ENCODE measurements around the gene APOL1. TPM values are rescaled to one million over a fixed set of nuclear protein-coding genes. Genes with fewer than 3 reads are reported as not detected.

The APOL1 gene
- total and polyA plus RNA-seq, 2 donors (not counting 1 experiment from before 2014, with no cell fraction given), result 40.0 to 80.3 TPM

DNA sequence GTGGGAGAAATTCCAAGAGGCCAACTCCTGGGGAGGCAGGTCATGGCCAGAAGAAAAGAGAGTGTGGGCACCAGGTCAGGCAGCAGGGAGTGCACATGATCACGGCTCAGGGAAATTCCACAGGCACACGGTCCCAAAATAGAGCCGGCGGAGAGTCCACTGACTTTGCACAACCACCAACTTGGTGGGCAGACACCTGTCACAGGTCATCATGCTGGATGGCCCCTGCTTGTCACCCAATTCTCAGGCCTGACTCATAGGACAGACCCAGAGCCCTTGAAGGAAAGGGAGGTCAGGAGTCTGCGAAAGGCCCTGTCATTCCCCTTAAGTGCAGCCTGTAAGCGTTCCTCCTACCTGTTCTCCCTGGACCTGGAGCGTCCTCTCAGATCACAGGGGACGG is 29.4 kb upstream of the APOL1 start:
- no peaks in the 10 kb centered on the region for H3K9me3 ChIP-seq (ENCODE audit: control insufficient read depth, insufficient read depth, low read depth, low read length)
- H3K4me1 ChIP-seq (ENCODE audit: control insufficient read depth, extremely low read depth, insufficient read depth, low read length), result no peaks in the 10 kb centered on the region
- H2AFZ ChIP-seq (ENCODE audit: low read length), result no peak overlapping the region
- no peaks in the 10 kb centered on the region for H4K20me1 ChIP-seq (ENCODE audit: control insufficient read depth, extremely low read depth, insufficient read depth, low read length)
- H3K27ac ChIP-seq (ENCODE audit: insufficient read depth, low read length), result no peak overlapping the region
- TF ChIP-seq EZH2 (IDR thresholded peaks at IDR 0.05; ENCODE audit: low read length, missing control alignments), result no peak
- TF ChIP-seq, protein P1, sequence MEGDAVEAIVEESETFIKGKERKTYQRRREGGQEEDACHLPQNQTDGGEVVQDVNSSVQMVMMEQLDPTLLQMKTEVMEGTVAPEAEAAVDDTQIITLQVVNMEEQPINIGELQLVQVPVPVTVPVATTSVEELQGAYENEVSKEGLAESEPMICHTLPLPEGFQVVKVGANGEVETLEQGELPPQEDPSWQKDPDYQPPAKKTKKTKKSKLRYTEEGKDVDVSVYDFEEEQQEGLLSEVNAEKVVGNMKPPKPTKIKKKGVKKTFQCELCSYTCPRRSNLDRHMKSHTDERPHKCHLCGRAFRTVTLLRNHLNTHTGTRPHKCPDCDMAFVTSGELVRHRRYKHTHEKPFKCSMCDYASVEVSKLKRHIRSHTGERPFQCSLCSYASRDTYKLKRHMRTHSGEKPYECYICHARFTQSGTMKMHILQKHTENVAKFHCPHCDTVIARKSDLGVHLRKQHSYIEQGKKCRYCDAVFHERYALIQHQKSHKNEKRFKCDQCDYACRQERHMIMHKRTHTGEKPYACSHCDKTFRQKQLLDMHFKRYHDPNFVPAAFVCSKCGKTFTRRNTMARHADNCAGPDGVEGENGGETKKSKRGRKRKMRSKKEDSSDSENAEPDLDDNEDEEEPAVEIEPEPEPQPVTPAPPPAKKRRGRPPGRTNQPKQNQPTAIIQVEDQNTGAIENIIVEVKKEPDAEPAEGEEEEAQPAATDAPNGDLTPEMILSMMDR (conservative IDR thresholded peaks at IDR 0.05 in 1 of 2, IDR thresholded peaks at IDR 0.05 in 1 of 2; ENCODE audit: low read depth in 1 of 2, low read length in 2 of 2), result no peak
- H3K36me3 ChIP-seq (ENCODE audit: control insufficient read depth, insufficient read depth, low read length), result peaks cover 5% of the 10 kb centered on the region
- no peak overlapping the region for H3K4me2 ChIP-seq (ENCODE audit: extremely low read depth, insufficient read depth, low read length)
- no peak overlapping the region for H3K4me3 ChIP-seq (replicated peaks in 1 of 4; ENCODE audit: control extremely low read depth in 1 of 4, insufficient read depth in 1 of 4, low read depth in 3 of 4, low read length in 4 of 4)
- H3K9ac ChIP-seq (ENCODE audit: insufficient read depth, low read length), result no peak overlapping the region
- no peak for DNase-seq (ENCODE audit: low read depth in 2 of 2)
- H3K79me2 ChIP-seq (ENCODE audit: control insufficient read depth, insufficient read depth, low read length), result no peaks in the 10 kb centered on the region
- H3K27me3 ChIP-seq (ENCODE audit: control insufficient read depth, insufficient read depth, low read length), result peaks cover 2% of the 10 kb centered on the region

DNA sequence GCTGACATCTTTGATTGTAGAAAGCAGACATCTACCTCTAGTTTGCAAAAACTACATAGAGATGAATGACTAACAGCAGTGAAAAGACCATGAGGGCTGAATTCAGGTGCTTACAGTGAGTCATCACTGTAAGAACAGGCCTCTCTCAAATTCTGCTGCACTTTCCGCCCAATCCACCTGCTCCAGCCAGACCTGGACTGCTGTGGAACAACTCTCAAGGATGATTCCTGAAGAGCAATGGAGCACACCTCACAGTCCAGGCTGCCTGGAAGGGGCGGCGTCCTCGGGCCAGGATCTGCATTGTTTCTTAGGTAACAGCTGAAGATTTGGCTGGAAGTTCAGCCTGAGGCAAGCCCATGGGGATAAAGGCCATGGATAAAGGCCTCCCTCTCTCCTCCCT is 28.7 kb upstream of the APOL1 start:
- no peaks in the 10 kb centered on the region for H3K4me1 ChIP-seq (ENCODE audit: control insufficient read depth, extremely low read depth, insufficient read depth, low read length)
- H4K20me1 ChIP-seq (ENCODE audit: control insufficient read depth, extremely low read depth, insufficient read depth, low read length), result no peaks in the 10 kb centered on the region
- no peak overlapping the region for H2AFZ ChIP-seq (ENCODE audit: low read length)
- peaks cover 2% of the 10 kb centered on the region for H3K27me3 ChIP-seq (ENCODE audit: control insufficient read depth, insufficient read depth, low read length)
- H3K36me3 ChIP-seq (ENCODE audit: control insufficient read depth, insufficient read depth, low read length), result peaks cover 5% of the 10 kb centered on the region
- H3K9me3 ChIP-seq (ENCODE audit: control insufficient read depth, insufficient read depth, low read depth, low read length), result no peaks in the 10 kb centered on the region
- no peak for DNase-seq (ENCODE audit: low read depth in 2 of 2)
- TF ChIP-seq, protein P1 (conservative IDR thresholded peaks at IDR 0.05 in 1 of 2, IDR thresholded peaks at IDR 0.05 in 1 of 2; ENCODE audit: low read depth in 1 of 2, low read length in 2 of 2), result no peak
- no peak for TF ChIP-seq EZH2 (IDR thresholded peaks at IDR 0.05; ENCODE audit: low read length, missing control alignments)
- H3K4me3 ChIP-seq (replicated peaks in 1 of 4; ENCODE audit: control extremely low read depth in 1 of 4, insufficient read depth in 1 of 4, low read depth in 3 of 4, low read length in 4 of 4), result no peak overlapping the region
- no peaks in the 10 kb centered on the region for H3K79me2 ChIP-seq (ENCODE audit: control insufficient read depth, insufficient read depth, low read length)
- H3K4me2 ChIP-seq (ENCODE audit: extremely low read depth, insufficient read depth, low read length), result no peak overlapping the region
- H3K27ac ChIP-seq (ENCODE audit: insufficient read depth, low read length), result no peak overlapping the region
- no peak overlapping the region for H3K9ac ChIP-seq (ENCODE audit: insufficient read depth, low read length)

DNA sequence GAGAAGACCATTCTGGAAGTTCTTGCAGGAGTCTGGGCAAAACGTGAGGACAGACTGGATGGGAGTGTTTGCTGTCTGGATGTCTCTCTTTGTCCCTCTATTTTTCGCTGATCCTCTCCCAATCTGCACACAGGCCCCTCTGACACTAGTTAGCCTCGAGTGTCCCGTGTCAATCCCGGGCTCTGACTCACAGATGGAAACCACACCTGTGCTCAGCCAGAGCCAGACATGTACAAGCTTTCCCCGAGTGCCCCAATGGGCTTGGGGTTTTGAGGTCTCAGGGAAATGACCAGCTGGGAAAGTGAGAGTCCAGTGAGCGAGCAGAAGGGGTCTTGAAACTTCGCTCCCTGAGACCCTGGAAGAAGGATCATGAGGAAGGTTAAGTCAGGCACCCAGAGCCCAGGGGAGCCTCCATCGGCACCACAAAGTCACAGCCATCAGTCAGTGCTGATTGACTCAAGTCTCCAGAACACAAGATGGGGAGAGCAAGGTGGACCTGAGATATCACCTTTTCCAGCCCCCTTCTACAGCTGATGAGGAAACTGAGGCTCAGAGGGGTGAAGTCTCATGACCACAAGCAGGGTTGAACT is 27.5 kb upstream of the APOL1 start:
- no peak overlapping the region for H2AFZ ChIP-seq (ENCODE audit: low read length)
- no peaks in the 10 kb centered on the region for H3K9me3 ChIP-seq (ENCODE audit: control insufficient read depth, insufficient read depth, low read depth, low read length)
- H3K36me3 ChIP-seq (ENCODE audit: control insufficient read depth, insufficient read depth, low read length), result peaks cover 5% of the 10 kb centered on the region
- TF ChIP-seq, protein P1 (conservative IDR thresholded peaks at IDR 0.05 in 1 of 2, IDR thresholded peaks at IDR 0.05 in 1 of 2; ENCODE audit: low read depth in 1 of 2, low read length in 2 of 2), result no peak
- no peak for TF ChIP-seq EZH2 (IDR thresholded peaks at IDR 0.05; ENCODE audit: low read length, missing control alignments)
- no peaks in the 10 kb centered on the region for H3K4me1 ChIP-seq (ENCODE audit: control insufficient read depth, extremely low read depth, insufficient read depth, low read length)
- no peak overlapping the region for H3K4me3 ChIP-seq (replicated peaks in 1 of 4; ENCODE audit: control extremely low read depth in 1 of 4, insufficient read depth in 1 of 4, low read depth in 3 of 4, low read length in 4 of 4)
- no peak overlapping the region for H3K9ac ChIP-seq (ENCODE audit: insufficient read depth, low read length)
- H3K27ac ChIP-seq (ENCODE audit: insufficient read depth, low read length), result no peak overlapping the region
- DNase-seq (ENCODE audit: low read depth in 2 of 2), result no peak
- H3K27me3 ChIP-seq (ENCODE audit: control insufficient read depth, insufficient read depth, low read length), result peaks cover 2% of the 10 kb centered on the region
- no peak overlapping the region for H3K4me2 ChIP-seq (ENCODE audit: extremely low read depth, insufficient read depth, low read length)
- H3K79me2 ChIP-seq (ENCODE audit: control insufficient read depth, insufficient read depth, low read length), result no peaks in the 10 kb centered on the region
- no peaks in the 10 kb centered on the region for H4K20me1 ChIP-seq (ENCODE audit: control insufficient read depth, extremely low read depth, insufficient read depth, low read length)
